HepG2 (cell line): ENCODE measurements around the gene RPL5. TPM values are rescaled to one million over a fixed set of nuclear protein-coding genes. Genes with fewer than 3 reads are reported as not detected.

Experiments used
- BRF2 ChIP-seq: sonication (generic); formaldehyde crosslinking; IDR thresholded peaks from 2 replicates; pipeline ENCODE4 v1.8.1; 2022; ENCODE audit warnings: mild to moderate bottlenecking, missing genetic modification reagents
- HNF1A ChIP-seq, 2 experiments: sonication (generic) in 1 of 2; formaldehyde crosslinking in 1 of 2; IDR thresholded peaks; 2 replicates each; pipeline versions ENCODE4 v1.4.0 to v1.6.1; 2016 to 2020; ENCODE audit warnings: borderline replicate concordance in 1 of 2, low read depth in 1 of 2, mild to moderate bottlenecking in 1 of 2, missing genetic modification reagents in 1 of 2
- HOXA9 ChIP-seq: sonication (generic); formaldehyde crosslinking; IDR thresholded peaks from 2 replicates; pipeline ENCODE4 v1.8.1; 2022; ENCODE audit warnings: missing genetic modification reagents, mild to moderate bottlenecking, moderate library complexity, borderline replicate concordance
- KDM5A ChIP-seq: fragments of 200-600 bp; sonication (generic); IDR thresholded peaks from 2 replicates; pipeline ENCODE4 v1.7.0; 2018; ENCODE audit warnings: antibody characterized with exemption, mild to moderate bottlenecking, low read length, borderline replicate concordance
- KLF15 ChIP-seq: sonication (generic); formaldehyde crosslinking; IDR thresholded peaks from 2 replicates; pipeline ENCODE4 v1.8.1; 2023; ENCODE audit warnings: borderline replicate concordance, mild to moderate bottlenecking, inconsistent platforms, missing genetic modification reagents, mixed read lengths
- MTF1 ChIP-seq: sonication (generic); formaldehyde crosslinking; IDR thresholded peaks from 2 replicates; pipeline ENCODE4 v1.5.0; 2020; ENCODE audit warnings: missing genetic modification reagents
- RBAK ChIP-seq: sonication (generic); formaldehyde crosslinking; IDR thresholded peaks from 2 replicates; pipeline ENCODE4 v1.5.1; 2020; ENCODE audit warnings: mild to moderate bottlenecking, missing genetic modification reagents
- RNF219 ChIP-seq: sonication (generic); formaldehyde crosslinking; IDR thresholded peaks from 2 replicates; pipeline ENCODE4 v1.5.0; 2020; ENCODE audit warnings: mild to moderate bottlenecking, missing genetic modification reagents
- RXRA ChIP-seq: sonication (generic); formaldehyde crosslinking; IDR thresholded peaks from 2 replicates; pipeline ENCODE4 v1.5.1; 2020; ENCODE audit warnings: missing genetic modification reagents
- SMYD3 ChIP-seq: sonication (generic); formaldehyde crosslinking; IDR thresholded peaks from 2 replicates; pipeline ENCODE4 v1.8.1; 2023; ENCODE audit warnings: mild to moderate bottlenecking, missing genetic modification reagents
- XRCC5 ChIP-seq: fragments of 200-400 bp; formaldehyde crosslinking; optimal IDR thresholded peaks from 2 replicates; pipeline ENCODE3; 2017; ENCODE audit warnings: mild to moderate bottlenecking, low read length
- ZBTB1 ChIP-seq: sonication (generic); formaldehyde crosslinking; IDR thresholded peaks from 2 replicates; pipeline ENCODE4 v1.4.0; 2020; ENCODE audit warnings: missing genetic modification reagents, borderline replicate concordance
- ZNF138 ChIP-seq: sonication (generic); formaldehyde crosslinking; IDR thresholded peaks from 2 replicates; pipeline ENCODE4 v1.5.0; 2020; ENCODE audit warnings: mild to moderate bottlenecking, low read depth, missing genetic modification reagents
- ZNF225 ChIP-seq: sonication (generic); formaldehyde crosslinking; IDR thresholded peaks from 2 replicates; pipeline ENCODE4 v1.4.0; 2020; ENCODE audit warnings: mild to moderate bottlenecking, missing genetic modification reagents
- ZNF33B ChIP-seq: sonication (generic); formaldehyde crosslinking; IDR thresholded peaks from 2 replicates; pipeline ENCODE4 v1.5.1; 2020; ENCODE audit warnings: mild to moderate bottlenecking, missing genetic modification reagents
- ZNF414 ChIP-seq: sonication (generic); formaldehyde crosslinking; IDR thresholded peaks from 2 replicates; pipeline ENCODE4 v1.5.0; 2020; ENCODE audit warnings: missing genetic modification reagents
- ZNF484 ChIP-seq: sonication (generic); formaldehyde crosslinking; IDR thresholded peaks from 2 replicates; pipeline ENCODE4 v1.5.1; 2020; ENCODE audit warnings: mild to moderate bottlenecking, low read depth, missing genetic modification reagents, borderline replicate concordance
- ZNF605 ChIP-seq: sonication (generic); formaldehyde crosslinking; IDR thresholded peaks from 2 replicates; pipeline ENCODE4 v1.8.0; 2022; ENCODE audit warnings: mild to moderate bottlenecking, missing genetic modification reagents
- ZNF75D ChIP-seq: sonication (generic); formaldehyde crosslinking; IDR thresholded peaks from 2 replicates; pipeline ENCODE4 v1.8.1; 2023; ENCODE audit warnings: missing genetic modification reagents, mild to moderate bottlenecking, borderline replicate concordance
- ZNF816 ChIP-seq: sonication (generic); formaldehyde crosslinking; IDR thresholded peaks from 2 replicates; pipeline ENCODE4 v1.8.0; 2022; ENCODE audit warnings: missing genetic modification reagents, mild to moderate bottlenecking, borderline replicate concordance
- polyA plus RNA-seq, 8 experiments: library from polyadenylated mRNA; depleted of rRNA in 3 of 8; stranded (reverse) in 7 of 8; unstranded in 1 of 8; fragments of >200 nt; fragmentation: Illumina TruSeq in 4 of 8; extraction: Trizol in 4 of 8; gene quantifications; 2 replicates each; pipeline versions ENCODE4 v1.2.1 to v1.2.3, GENCODE V29; 2011 to 2016; ENCODE audit warnings: low read depth in 4 of 8, missing spikeins in 1 of 8, mixed read lengths in 1 of 8; ENCODE audit not compliant: insufficient read depth in 1 of 8
- total RNA-seq, 5 experiments: library from RNA; depleted of rRNA; stranded (reverse); fragments of >200 nt; fragmentation: Illumina TruSeq; extraction: Trizol; gene quantifications; 2 replicates each; pipeline ENCODE4 v1.2.3, GENCODE V29; 2016; ENCODE audit warnings: low read depth in 1 of 5

Gene RPL5
- total and polyA plus RNA-seq, 2 of the 13 experiments (the other 11 are each of a cell fraction or from before 2014, with no cell fraction given), result 2,304 to 2,520 TPM

GRCh38 chr1:92784639-92785500, 47.0 kb upstream of the RPL5 start, which contains the start of gene EVI5 (continued):
- TF ChIP-seq KLF15 (peak; percentile 97), RNF219 (CRISPR knock-in tag) (peak; percentile 96), HNF1A (IDR thresholded peaks at IDR 0.05; ENCODE audit: low read depth) (no peak), HNF1A (CRISPR knock-in tag; IDR thresholded peaks at IDR 0.05; ENCODE audit: borderline replicate concordance) (peak; percentile 42; the same call in 1 of the 2 replicates), ZNF33B (CRISPR knock-in tag) (peak; percentile 99), MTF1 (CRISPR knock-in tag) (peak; percentile 97), RBAK (CRISPR knock-in tag) (no peak), ZNF138 (CRISPR knock-in tag) (peak; percentile 82; the same call in 1 of the 2 replicates), ZNF816 (CRISPR knock-in tag) (peak; percentile 98), HOXA9 (0 out of 2 replicates have a peak, but pooled peaks have one; percentile 67), KDM5A (peak; percentile 32; the same call in 1 of the 2 replicates), XRCC5 (no peak), ZNF605 (CRISPR knock-in tag) (peak; percentile 99), ZNF75D (CRISPR knock-in tag) (peak; percentile 90; the same call in 1 of the 2 replicates), ZNF414 (peak; percentile 74; the same call in 1 of the 2 replicates), ZNF225 (CRISPR knock-in tag) (peak; percentile 99), RXRA (CRISPR knock-in tag) (peak; percentile 91), SMYD3 (peak; percentile 98), ZNF484 (CRISPR knock-in tag) (peak; percentile 73; the same call in 1 of the 2 replicates), ZBTB1 (CRISPR knock-in tag) (no peak), BRF2 (peak; percentile 99)
